ENCODE data around the gene ABCB9.

Gene ABCB9

DNA sequence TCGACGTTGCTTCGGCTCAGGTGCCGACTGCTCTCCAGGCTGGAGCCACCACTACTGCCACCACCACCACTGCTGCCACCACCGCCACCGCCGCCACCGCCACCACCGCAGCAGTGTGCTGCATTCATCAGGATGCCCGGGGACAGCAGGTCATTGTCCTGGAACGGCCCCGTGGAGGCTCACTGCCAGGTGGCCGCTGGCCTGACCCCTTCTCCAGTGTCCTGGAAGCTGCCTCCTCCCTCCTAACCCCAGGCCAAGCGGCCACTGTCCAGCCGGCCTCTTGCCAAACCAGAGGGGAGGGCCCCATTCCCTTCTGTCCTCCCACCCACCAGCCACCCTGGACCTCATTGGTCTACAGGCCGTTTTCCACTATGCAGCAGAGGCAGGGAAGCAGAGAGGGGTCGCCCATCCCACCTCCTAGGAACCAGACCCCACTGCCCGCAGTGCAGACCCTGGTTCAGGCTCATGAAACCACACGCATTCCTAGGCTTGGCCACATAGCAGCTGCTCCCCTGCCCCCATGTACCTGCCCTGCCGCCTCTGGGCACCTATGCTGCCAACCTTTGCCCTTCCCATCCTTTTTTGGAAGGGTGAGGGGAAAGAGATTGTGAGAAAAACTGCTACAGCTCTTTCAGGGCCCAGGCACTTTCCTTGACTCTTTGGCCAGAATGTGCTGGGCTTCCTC is 29.4 kb upstream of the ABCB9 start:
- no peak for ATAC-seq
- TF ChIP-seq ZFP3 (CRISPR knock-in tag; IDR thresholded peaks at IDR 0.05) = no peak
- no peak for TF ChIP-seq BACH2 (CRISPR knock-in tag; IDR thresholded peaks at IDR 0.05; ENCODE audit: borderline replicate concordance)
- no peak for TF ChIP-seq SNAI2 (CRISPR knock-in tag; IDR thresholded peaks at IDR 0.05)

DNA sequence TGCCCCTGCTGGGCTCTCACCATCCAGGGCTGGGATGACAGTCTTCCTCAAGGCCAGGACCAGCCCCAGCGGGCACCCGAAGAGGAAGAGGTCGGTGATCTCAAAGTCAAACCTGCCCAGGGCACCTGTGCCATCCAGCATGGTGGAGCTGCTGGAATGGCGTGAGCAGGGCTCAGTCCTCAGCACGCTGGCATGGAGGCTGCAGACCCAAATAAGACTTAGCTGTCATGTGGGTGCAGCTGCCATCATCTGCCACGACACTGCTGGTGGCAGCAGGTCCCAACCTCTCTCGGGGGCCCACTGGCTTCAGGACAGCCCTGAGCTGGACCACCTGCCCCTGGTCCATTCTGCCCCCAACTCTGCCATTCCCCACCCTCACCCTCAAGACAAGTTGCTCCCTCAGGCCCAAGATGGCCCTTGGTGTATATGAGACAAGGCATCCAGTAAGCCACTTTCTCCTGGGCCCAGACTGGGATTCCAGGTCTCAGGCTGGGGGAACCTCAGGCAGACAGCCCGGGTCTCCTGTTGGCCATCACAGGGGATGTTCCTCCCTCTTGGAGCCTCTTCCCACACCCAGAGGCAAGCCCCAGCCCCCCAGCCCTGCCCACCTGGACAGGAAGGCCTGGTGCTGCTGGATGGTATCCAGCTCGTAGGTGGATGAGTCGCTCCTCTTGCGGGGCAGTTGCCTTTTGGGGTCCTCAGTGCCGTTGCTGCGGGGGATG is 28.7 kb upstream of the ABCB9 start:
- ATAC-seq = no peak
- no peak for TF ChIP-seq RARB (CRISPR knock-in tag; IDR thresholded peaks at IDR 0.05)
- no peak for TF ChIP-seq ZNF565 (CRISPR knock-in tag; conservative IDR thresholded peaks at IDR 0.05; ENCODE audit: low read depth)
- TF ChIP-seq ZFP30 (CRISPR knock-in tag; IDR thresholded peaks at IDR 0.05) = no peak
- TF ChIP-seq ZNF70 (CRISPR knock-in tag; IDR thresholded peaks at IDR 0.05) = no peak
- TF ChIP-seq PPARA (CRISPR knock-in tag; IDR thresholded peaks at IDR 0.05; ENCODE audit: borderline replicate concordance) = no peak
- TF ChIP-seq ARNTL (CRISPR knock-in tag; IDR thresholded peaks at IDR 0.05; ENCODE audit: borderline replicate concordance, low read depth) = no peak
- TF ChIP-seq ZC3H10 (CRISPR knock-in tag; IDR thresholded peaks at IDR 0.05) = no peak

DNA sequence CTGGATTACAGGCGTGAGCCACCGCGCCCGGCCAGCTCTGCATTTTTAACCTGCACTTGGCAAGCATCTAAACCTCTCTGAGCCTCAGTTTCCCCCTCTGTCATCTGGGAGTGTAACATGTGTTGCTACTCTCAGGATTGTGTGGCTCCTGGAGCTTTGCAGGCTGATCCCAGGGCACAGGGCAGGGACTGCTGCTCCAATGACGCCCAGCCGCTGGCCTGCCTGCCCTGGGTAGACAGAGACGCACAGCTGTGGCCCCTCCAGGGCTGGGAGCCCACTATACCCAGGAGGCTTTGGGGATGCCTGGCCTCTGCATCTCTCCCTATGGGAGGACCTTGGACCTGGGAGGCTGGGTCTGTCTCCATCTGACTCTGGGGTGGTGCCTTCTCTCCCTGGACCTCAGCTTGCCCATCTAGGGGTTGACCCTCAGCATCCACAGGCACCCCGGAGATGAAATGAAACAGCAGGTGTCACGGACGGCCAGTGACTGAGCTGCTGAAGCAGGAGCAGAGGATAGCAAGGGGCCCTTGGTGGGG is 27.9 kb upstream of the ABCB9 start:
- no peak for TF ChIP-seq ESRRG (CRISPR knock-in tag; IDR thresholded peaks at IDR 0.05)
- no peak for TF ChIP-seq RARB (CRISPR knock-in tag; IDR thresholded peaks at IDR 0.05)
- no peak for TF ChIP-seq ZC3H10 (CRISPR knock-in tag; IDR thresholded peaks at IDR 0.05)
- no peak for TF ChIP-seq ZNF8 (CRISPR knock-in tag; IDR thresholded peaks at IDR 0.05)
- no peak for ATAC-seq

DNA sequence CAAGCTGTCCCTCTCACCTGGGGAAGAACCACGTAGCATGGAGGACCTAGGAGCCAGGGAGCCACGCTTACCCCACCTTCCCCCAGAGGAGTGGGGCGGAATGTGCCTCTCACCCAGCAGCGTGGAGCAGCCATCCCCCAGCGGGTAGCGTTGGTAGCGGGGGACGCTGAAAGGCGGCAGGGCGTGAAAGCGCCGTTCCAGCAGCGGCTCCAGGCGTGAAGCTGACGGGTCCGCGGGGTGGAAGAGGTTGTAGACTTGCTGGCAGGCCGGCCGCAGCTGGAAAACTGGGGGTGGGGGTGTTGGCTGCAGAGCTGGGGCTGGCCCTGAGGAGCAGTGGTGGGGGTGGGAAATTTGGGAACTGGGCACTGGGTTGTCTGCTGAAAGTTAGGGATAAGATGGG is 26.1 kb upstream of the ABCB9 start:
- TF ChIP-seq PPARA (CRISPR knock-in tag; IDR thresholded peaks at IDR 0.05; ENCODE audit: borderline replicate concordance) = no peak
- ATAC-seq = no peak

GRCh38 chr12:122991623-122992275 is 25.5 kb upstream of the ABCB9 start:
- ATAC-seq = no peak
- TF ChIP-seq GLIS3 (CRISPR knock-in tag; IDR thresholded peaks at IDR 0.05) (no peak), ZFP30 (CRISPR knock-in tag; IDR thresholded peaks at IDR 0.05) (no peak), ZNF565 (CRISPR knock-in tag; conservative IDR thresholded peaks at IDR 0.05; ENCODE audit: low read depth) (no peak), ZNF8 (CRISPR knock-in tag; IDR thresholded peaks at IDR 0.05) (no peak), CSDC2 (CRISPR knock-in tag; IDR thresholded peaks at IDR 0.05) (no peak), ESRRG (CRISPR knock-in tag; IDR thresholded peaks at IDR 0.05) (no peak), ZFP3 (CRISPR knock-in tag; IDR thresholded peaks at IDR 0.05) (no peak), ZC3H10 (CRISPR knock-in tag; IDR thresholded peaks at IDR 0.05) (no peak)
- TF ChIP-seq, protein P1, sequence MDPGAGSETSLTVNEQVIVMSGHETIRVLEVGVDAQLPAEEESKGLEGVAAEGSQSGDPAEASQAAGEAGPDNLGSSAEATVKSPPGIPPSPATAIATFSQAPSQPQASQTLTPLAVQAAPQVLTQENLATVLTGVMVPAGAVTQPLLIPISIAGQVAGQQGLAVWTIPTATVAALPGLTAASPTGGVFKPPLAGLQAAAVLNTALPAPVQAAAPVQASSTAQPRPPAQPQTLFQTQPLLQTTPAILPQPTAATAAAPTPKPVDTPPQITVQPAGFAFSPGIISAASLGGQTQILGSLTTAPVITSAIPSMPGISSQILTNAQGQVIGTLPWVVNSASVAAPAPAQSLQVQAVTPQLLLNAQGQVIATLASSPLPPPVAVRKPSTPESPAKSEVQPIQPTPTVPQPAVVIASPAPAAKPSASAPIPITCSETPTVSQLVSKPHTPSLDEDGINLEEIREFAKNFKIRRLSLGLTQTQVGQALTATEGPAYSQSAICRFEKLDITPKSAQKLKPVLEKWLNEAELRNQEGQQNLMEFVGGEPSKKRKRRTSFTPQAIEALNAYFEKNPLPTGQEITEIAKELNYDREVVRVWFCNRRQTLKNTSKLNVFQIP (CRISPR knock-in tag; IDR thresholded peaks at IDR 0.05; ENCODE audit: borderline replicate concordance, low read depth) = no peak
- TF ChIP-seq, protein P2, sequence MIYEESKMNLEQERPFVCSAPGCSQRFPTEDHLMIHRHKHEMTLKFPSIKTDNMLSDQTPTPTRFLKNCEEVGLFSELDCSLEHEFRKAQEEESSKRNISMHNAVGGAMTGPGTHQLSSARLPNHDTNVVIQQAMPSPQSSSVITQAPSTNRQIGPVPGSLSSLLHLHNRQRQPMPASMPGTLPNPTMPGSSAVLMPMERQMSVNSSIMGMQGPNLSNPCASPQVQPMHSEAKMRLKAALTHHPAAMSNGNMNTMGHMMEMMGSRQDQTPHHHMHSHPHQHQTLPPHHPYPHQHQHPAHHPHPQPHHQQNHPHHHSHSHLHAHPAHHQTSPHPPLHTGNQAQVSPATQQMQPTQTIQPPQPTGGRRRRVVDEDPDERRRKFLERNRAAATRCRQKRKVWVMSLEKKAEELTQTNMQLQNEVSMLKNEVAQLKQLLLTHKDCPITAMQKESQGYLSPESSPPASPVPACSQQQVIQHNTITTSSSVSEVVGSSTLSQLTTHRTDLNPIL (CRISPR knock-in tag; IDR thresholded peaks at IDR 0.05; ENCODE audit: low read depth) = no peak

GRCh38 chr12:122990961-122991622 is 24.8 kb upstream of the ABCB9 start:
- ATAC-seq = no peak
- TF ChIP-seq ISL1 (CRISPR knock-in tag; IDR thresholded peaks at IDR 0.05) (no peak), ZNF8 (CRISPR knock-in tag; IDR thresholded peaks at IDR 0.05) (no peak), ZC3H10 (CRISPR knock-in tag; IDR thresholded peaks at IDR 0.05) (no peak), ZFP30 (CRISPR knock-in tag; IDR thresholded peaks at IDR 0.05) (no peak), TSHZ2 (CRISPR knock-in tag; IDR thresholded peaks at IDR 0.05) (no peak), PPARA (CRISPR knock-in tag; IDR thresholded peaks at IDR 0.05; ENCODE audit: borderline replicate concordance) (no peak), ZNF565 (CRISPR knock-in tag; conservative IDR thresholded peaks at IDR 0.05; ENCODE audit: low read depth) (no peak), CSDC2 (CRISPR knock-in tag; IDR thresholded peaks at IDR 0.05) (no peak), ARNTL (CRISPR knock-in tag; IDR thresholded peaks at IDR 0.05; ENCODE audit: borderline replicate concordance, low read depth) (no peak), ZNF70 (CRISPR knock-in tag; IDR thresholded peaks at IDR 0.05) (no peak), TOX (CRISPR knock-in tag; IDR thresholded peaks at IDR 0.05; ENCODE audit: borderline replicate concordance) (no peak), GLIS3 (CRISPR knock-in tag; IDR thresholded peaks at IDR 0.05) (no peak)
- TF ChIP-seq, protein P1 (CRISPR knock-in tag; IDR thresholded peaks at IDR 0.05; ENCODE audit: borderline replicate concordance, low read depth) = no peak
- TF ChIP-seq, protein P2 (CRISPR knock-in tag; IDR thresholded peaks at IDR 0.05; ENCODE audit: low read depth) = no peak

Measured in SK-N-SH treated with all-trans-retinoic acid at 6 μM for 48 hours (cell line).